Gastroesophageal sphincter (tissue), 3 donors: ENCODE data around the gene CLK3.

Experiments used
- CTCF ChIP-seq, 4 experiments: fragments of 200-600 bp in 2 of 4; fragments of 450-650 bp in 2 of 4; sonication (generic) in 1 of 4; IDR thresholded peaks; one replicate each; pipeline ENCODE4 v1.5.1; 2017 to 2019; ENCODE audit warnings: antibody characterized with exemption in 4 of 4, mild to moderate bottlenecking in 2 of 4, moderate library complexity in 2 of 4
- POLR2A ChIP-seq, 2 donors: fragments of 450-650 bp; IDR thresholded peaks; one replicate each; pipeline ENCODE4 v1.6.1; 2017; ENCODE audit warnings: antibody characterized with exemption in 2 of 2, mild to moderate bottlenecking in 2 of 2, moderate library complexity in 1 of 2
- POLR2AphosphoS5 ChIP-seq: sonication (generic); formaldehyde crosslinking; IDR thresholded peaks from one replicate; pipeline ENCODE4 v1.6.1; 2017; ENCODE audit warnings: antibody characterized with exemption

DNA sequence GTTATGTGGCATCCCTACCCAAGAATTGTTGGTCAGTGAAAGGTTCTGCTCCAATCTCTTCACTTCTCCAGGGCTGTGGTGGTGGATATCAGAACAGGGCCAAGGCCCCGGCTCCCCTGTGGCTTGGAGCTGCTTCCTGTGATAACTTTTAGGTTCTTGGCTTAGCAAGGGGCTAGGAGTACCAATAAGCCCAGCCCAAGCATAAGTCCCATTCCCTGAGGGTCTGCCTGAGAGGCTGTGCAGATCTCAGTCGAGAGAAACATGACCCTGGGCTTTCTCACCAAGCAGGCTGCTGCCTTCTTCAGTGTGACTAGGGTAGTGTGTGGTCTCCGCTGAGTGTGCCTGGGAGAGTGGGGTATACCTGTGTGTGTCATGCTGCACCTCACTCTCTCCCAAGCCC lies 7.1 kb downstream of the CLK3 start:
- TF ChIP-seq CTCF (IDR thresholded peaks at IDR 0.05) (no peak), POLR2A (IDR thresholded peaks at IDR 0.05) (no peak), POLR2AphosphoS5 (no peak)
